ENCODE results near the gene ACP2.

Gene ACP2

GRCh38 chr11:47248664-47249377 lies at the start of gene ACP2:
TSS of gene ACP2 (minus strand) at chr11:47248814. CDS start at chr11:47248789, 25 bp downstream.
- DNase-seq: peak; percentile 85 to 87

- no peak for DNase-seq
These were observed 47.4 kb upstream of the ACP2 start for GRCh38 chr11:47296045-47296444.

- DNase-seq: no peak
These were observed 46.8 kb upstream of the ACP2 start for GRCh38 chr11:47295385-47295784.

- no peak for DNase-seq
These were observed 41.2 kb upstream of the ACP2 start for GRCh38 chr11:47289856-47290255.

GRCh38 chr11:47288066-47288465 lies 39.5 kb upstream of the ACP2 start:
- DNase-seq: no peak

- no peak for DNase-seq
These were observed 37.6 kb upstream of the ACP2 start for GRCh38 chr11:47285969-47286770.

- no peak for DNase-seq
These were observed 35.5 kb upstream of the ACP2 start for GRCh38 chr11:47284151-47284550.

GRCh38 chr11:47282462-47282861 lies 33.8 kb upstream of the ACP2 start:
- no peak for DNase-seq

GRCh38 chr11:47280860-47281259 lies 32.2 kb upstream of the ACP2 start:
- DNase-seq: no peak

GRCh38 chr11:47280099-47280498 lies 31.5 kb upstream of the ACP2 start:
- DNase-seq: no peak

- DNase-seq: no peak
These were observed 30.2 kb upstream of the ACP2 start for GRCh38 chr11:47278769-47279168.

GRCh38 chr11:47278058-47278457 lies 29.4 kb upstream of the ACP2 start:
- DNase-seq: no peak

GRCh38 chr11:47276923-47277322 lies 28.3 kb upstream of the ACP2 start:
- no peak for DNase-seq

- no peak for DNase-seq
These were observed 26.1 kb upstream of the ACP2 start for GRCh38 chr11:47274495-47275235.

GRCh38 chr11:47272706-47273105 lies 24.1 kb upstream of the ACP2 start:
- no peak for DNase-seq

GRCh38 chr11:47271961-47272661 lies 23.5 kb upstream of the ACP2 start:
- no peak for DNase-seq

GRCh38 chr11:47271328-47271727 lies 22.7 kb upstream of the ACP2 start:
- DNase-seq: peak in 1 of 2 donors; percentile 19

GRCh38 chr11:47270331-47271271 lies 22.0 kb upstream of the ACP2 start:
- peak; percentile 35 to 51 for DNase-seq

- DNase-seq: peak; percentile 92
These were observed 21.3 kb upstream of the ACP2 start, which contains the start of gene MADD for GRCh38 chr11:47269829-47270305. TSS of gene MADD (plus strand) at chr11:47270133.

- peak; percentile 87 to 88 for DNase-seq
These were observed 20.6 kb upstream of the ACP2 start for GRCh38 chr11:47269002-47269828.
